Renal cortical epithelial cell (primary cell): ENCODE measurements around the gene ZCCHC3. TPM values are rescaled to one million over a fixed set of nuclear protein-coding genes. Genes with fewer than 3 reads are reported as not detected.

ENCODE experiments used
- DNase-seq: peaks from one replicate; pipeline ENCODE4 v3.0.0-alpha.2; 2011; ENCODE audit warnings: low read depth
- total RNA-seq: library from RNA; depleted of rRNA; stranded (reverse); fragments of >200 nt; gene quantifications from 2 replicates; pipeline ENCODE4 v1.2.3, GENCODE V29; 2014

Gene ZCCHC3
- total RNA-seq, 1 donor from 2014 or later: 14.4 TPM

GRCh38 chr20:346640-347316, 49.4 kb downstream of the ZCCHC3 start, which contains the start of gene NRSN2:
Gene NRSN2, plus strand, starts transcription at chr20:347111. Its CDS starts 2,533 bp downstream, at chr20:349644.
- peak; percentile 43 for DNase-seq

GRCh38 chr20:347317-347639, 49.9 kb downstream of the ZCCHC3 start:
- no peak for DNase-seq

DNA sequence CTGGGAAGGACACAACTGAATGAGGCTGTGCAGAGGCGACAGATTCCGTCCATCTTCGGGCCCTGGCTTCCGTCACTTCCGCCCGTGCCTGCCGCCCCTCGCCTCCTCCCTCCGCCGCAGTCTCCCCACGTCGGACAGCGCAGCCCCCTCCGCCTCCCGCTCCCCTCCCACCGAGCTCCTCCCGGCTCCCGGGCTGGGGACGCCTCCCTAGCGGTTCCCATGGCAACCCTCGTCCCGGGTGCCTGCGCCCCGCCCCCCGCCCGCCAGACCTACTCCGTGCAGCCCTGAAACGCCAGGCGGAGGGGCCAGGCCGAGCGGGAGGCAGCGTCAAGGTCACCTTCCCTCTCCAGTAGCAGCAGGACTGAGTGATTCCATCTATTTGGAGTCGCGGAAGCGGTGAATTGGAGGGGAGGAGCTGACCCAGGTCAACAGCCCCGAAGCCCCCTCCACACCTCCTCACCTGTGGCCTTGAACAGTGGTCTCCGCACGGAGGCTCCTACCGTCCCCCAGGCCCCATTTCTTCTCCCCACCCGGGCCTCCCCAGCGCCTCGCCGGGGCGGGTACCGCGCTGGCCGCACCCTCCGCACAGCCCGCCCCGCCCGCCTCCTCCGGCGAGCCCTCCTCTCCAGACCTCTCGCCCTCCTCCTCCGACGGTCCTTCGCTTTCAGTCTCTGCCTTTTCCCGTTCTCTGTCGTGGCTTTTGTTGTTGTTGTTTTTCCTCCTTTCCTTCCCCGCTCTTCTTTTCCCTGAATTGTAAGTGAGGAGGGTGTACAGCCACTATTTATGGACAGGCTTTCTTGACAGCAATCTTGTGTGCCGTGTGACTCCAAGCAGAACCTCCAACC, 50.5 kb downstream of the ZCCHC3 start:
- peak; percentile 78 for DNase-seq

DNA sequence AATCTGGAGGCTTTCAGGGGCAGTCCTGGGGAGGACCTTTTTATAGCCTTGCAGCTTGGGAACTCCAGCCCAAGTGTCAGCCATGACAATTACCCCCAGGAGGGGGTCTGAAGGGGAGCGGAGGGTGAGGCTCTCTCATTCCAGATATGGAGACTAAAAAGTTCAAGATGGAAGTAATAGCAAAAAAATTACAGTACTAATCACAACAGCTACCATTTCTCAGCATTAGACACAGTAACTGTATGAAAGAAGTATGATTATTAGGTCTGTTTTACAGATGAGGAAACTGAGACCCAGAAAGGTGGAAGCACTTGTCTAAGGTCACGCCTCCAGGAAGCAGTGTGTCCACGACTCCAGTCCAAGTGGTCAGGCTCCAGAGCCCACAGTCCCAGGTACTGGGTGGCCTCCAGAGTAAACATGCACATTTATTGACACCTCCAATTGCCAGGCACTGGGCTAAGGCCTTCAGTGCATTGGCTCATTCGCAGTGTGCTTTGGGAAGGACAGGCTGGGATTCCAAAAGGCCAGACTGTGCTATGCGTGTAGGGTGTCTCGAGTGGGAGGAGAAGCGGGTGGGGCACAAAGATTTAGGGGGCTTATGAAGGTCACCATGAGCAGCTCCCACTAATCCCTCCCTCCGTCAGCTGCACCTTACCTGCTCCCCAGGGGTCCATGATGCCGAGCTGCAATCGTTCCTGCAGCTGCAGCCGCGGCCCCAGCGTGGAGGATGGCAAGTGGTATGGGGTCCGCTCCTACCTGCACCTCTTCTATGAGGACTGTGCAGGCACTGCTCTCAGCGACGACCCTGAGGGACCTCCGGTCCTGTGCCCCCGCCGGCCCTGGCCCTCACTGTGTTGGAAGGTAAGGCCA, 51.8 kb downstream of the ZCCHC3 start:
- DNase-seq: no peak

Other genes starting within 250 kb of the ZCCHC3 start
- not detected in 2 replicates for gene DEFB125, start 209.9 kb upstream of the ZCCHC3 start, total RNA-seq
- not detected in 2 replicates for gene DEFB126, start 155.0 kb upstream of the ZCCHC3 start, total RNA-seq
- not detected in 2 replicates for gene DEFB127, start 140.1 kb upstream of the ZCCHC3 start, total RNA-seq
- not detected in 2 replicates for gene DEFB128, start 107.9 kb upstream of the ZCCHC3 start, total RNA-seq
- gene DEFB129, start 70.3 kb upstream of the ZCCHC3 start, total RNA-seq: not detected in 2 replicates
- not detected in 2 replicates for gene DEFB132, start 39.8 kb upstream of the ZCCHC3 start, total RNA-seq
- gene C20orf96, start 6.8 kb upstream of the ZCCHC3 start, total RNA-seq: 1.9 and 8.5 TPM in 2 replicates
- gene SOX12, start 28.0 kb downstream of the ZCCHC3 start, total RNA-seq: 2.6 and 12.7 TPM in 2 replicates
- gene NRSN2, start 49.5 kb downstream of the ZCCHC3 start, total RNA-seq: 23.8 and 77.9 TPM in 2 replicates
- 22.0 and 114 TPM in 2 replicates for gene TRIB3, start 83.2 kb downstream of the ZCCHC3 start, total RNA-seq
- 114 and 166 TPM in 2 replicates for gene RBCK1, start 110.7 kb downstream of the ZCCHC3 start, total RNA-seq
- 34.2 and 36.9 TPM in 2 replicates for gene TBC1D20, start 165.0 kb downstream of the ZCCHC3 start, total RNA-seq
- 222 TPM in 2 replicates for gene CSNK2A1, start 246.2 kb downstream of the ZCCHC3 start, total RNA-seq